Tibial nerve (tissue), 4 donors: Measurements from ENCODE around the gene SLU7.

Source experiments
- CTCF ChIP-seq, 5 experiments: fragments of 200-600 bp in 3 of 5; fragments of 450-650 bp in 2 of 5; sonication (generic) in 3 of 5; IDR thresholded peaks; one replicate each; pipeline ENCODE4 v1.5.1; 2016 to 2019; ENCODE audit warnings: antibody characterized with exemption in 5 of 5, mild to moderate bottlenecking in 3 of 5, moderate library complexity in 2 of 5
- EP300 ChIP-seq, 2 donors: sonication (generic); formaldehyde crosslinking; IDR thresholded peaks; one replicate each; pipeline ENCODE4 v1.6.1; 2017; ENCODE audit warnings: antibody characterized with exemption in 2 of 2, mild to moderate bottlenecking in 1 of 2
- POLR2A ChIP-seq, 2 donors: fragments of 450-650 bp; IDR thresholded peaks; one replicate each; pipeline ENCODE4 v1.6.1; 2017; ENCODE audit warnings: antibody characterized with exemption in 2 of 2, mild to moderate bottlenecking in 2 of 2, moderate library complexity in 2 of 2

GRCh38 chr5:160380041-160380440 lies 38.8 kb downstream of the SLU7 start:
- TF ChIP-seq CTCF (IDR thresholded peaks at IDR 0.05) (no peak), POLR2A (IDR thresholded peaks at IDR 0.05) (no peak), EP300 (IDR thresholded peaks at IDR 0.05) (no peak)
